Sigmoid colon (tissue), 4 donors: ENCODE measurements around the gene GSE1.

Experiments
- CTCF ChIP-seq, 4 experiments: fragments of 450-650 bp in 3 of 4; fragments of 200-600 bp in 1 of 4; IDR thresholded peaks; one replicate each; pipeline ENCODE4 v1.5.1; 2016 to 2019; ENCODE audit warnings: antibody characterized with exemption in 4 of 4, mild to moderate bottlenecking in 3 of 4, moderate library complexity in 2 of 4
- EP300 ChIP-seq, 4 donors: sonication (generic); formaldehyde crosslinking; IDR thresholded peaks; one replicate each; pipeline ENCODE4 v1.6.1; 2017; ENCODE audit warnings: antibody characterized with exemption in 4 of 4
- POLR2A ChIP-seq, 2 donors: fragments of 450-650 bp; IDR thresholded peaks; one replicate each; pipeline ENCODE4 v1.6.1; 2016; ENCODE audit warnings: antibody characterized with exemption in 2 of 2, mild to moderate bottlenecking in 2 of 2, moderate library complexity in 2 of 2
- POLR2AphosphoS5 ChIP-seq, 4 donors: sonication (generic); formaldehyde crosslinking; IDR thresholded peaks; one replicate each; pipeline ENCODE4 v1.6.1; 2017; ENCODE audit warnings: antibody characterized with exemption in 4 of 4

- TF ChIP-seq POLR2A (IDR thresholded peaks at IDR 0.05) = peak in 1 of 2 donors; percentile 25
- TF ChIP-seq CTCF (IDR thresholded peaks at IDR 0.05) = no peak
- no peak for TF ChIP-seq POLR2AphosphoS5 (IDR thresholded peaks at IDR 0.05)
- no peak for TF ChIP-seq EP300 (IDR thresholded peaks at IDR 0.05)
Measured at GRCh38 chr16:85568519-85568918, 44.6 kb upstream of the GSE1 start.
